ENCODE data around the gene ZEB2. TPM values are rescaled to one million over a fixed set of nuclear protein-coding genes. Genes with fewer than 3 reads are reported as not detected.

The ZEB2 gene
- total RNA-seq, 2 donors from 2014 or later: 4.1 to 6.1 TPM

DNA sequence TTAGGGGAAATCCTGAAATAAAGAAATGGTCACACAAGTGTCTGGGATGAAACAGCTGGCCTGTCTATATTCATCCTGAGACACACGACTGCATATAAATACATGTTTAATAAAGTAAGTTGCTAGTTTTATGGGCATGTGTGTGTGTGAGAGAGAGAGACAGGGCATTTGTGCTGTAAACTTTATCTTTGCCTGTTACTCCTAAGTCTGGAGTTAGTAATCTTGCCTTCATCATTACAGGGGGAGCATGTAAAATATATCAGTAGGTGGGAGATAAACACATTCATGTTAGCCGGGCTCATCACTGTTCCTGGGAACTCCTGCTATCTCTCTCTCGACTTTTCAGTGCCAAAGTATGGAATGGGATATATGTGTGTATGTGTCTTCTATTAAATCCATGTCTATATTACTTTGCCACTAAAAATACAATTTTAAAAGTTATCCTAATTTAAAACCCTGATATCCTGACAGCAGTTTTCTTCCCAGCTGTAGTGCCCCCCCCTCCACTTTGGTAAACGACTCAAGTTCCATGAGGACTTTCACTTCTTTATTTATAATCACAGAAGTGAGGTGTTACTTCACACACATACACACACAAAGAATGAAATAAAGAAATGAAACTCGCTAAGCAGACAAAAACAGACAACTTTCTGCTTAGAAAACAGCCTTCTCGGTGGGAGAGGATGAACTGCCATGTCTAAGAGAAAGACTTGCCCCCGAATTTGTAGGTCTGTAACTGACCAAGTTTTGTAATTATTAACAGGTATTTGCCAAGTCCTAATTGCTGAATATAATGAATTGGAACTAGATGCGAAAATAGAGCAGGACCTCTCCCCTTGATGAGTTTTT lies 947 bp downstream of the ZEB2 start:
- DNase-seq (ENCODE audit: low spot score in 2 of 2) (no peak), ATAC-seq (no peak)
- Mint-ChIP-seq H3K9me3 (no peaks in the 10 kb centered on the region), H3K36me3 (peaks cover 5 to 10% of the 10 kb centered on the region in 2 donors), H3K27ac (no peak overlapping the region)

GRCh38 chr2:144517866-144518747 lies 1.8 kb downstream of the ZEB2 start:
- H3K9me3 Mint-ChIP-seq: no peaks in the 10 kb centered on the region
- DNase-seq (ENCODE audit: low spot score in 2 of 2) (no peak), ATAC-seq (no peak)
- peaks cover 5 to 10% of the 10 kb centered on the region in 2 donors for H3K36me3 Mint-ChIP-seq
- peak overlapping the region in 1 of 2 donors; percentile 48 for H3K27ac Mint-ChIP-seq

GRCh38 chr2:144516981-144517865 lies 2.7 kb downstream of the ZEB2 start:
- Mint-ChIP-seq H3K27ac (peak overlapping the region in 1 of 2 donors; percentile 99), H3K9me3 (no peaks in the 10 kb centered on the region), H3K36me3 (peaks cover 5% of the 10 kb centered on the region in 2 donors)
- ATAC-seq (peak; percentile 82 to 93), DNase-seq (ENCODE audit: low spot score in 2 of 2) (peak in 1 of 2 donors; percentile 43)

- H3K27ac Mint-ChIP-seq: peak overlapping the region; percentile 33 to 37
- DNase-seq (ENCODE audit: low spot score in 2 of 2) (no peak), ATAC-seq (peak; percentile 17 to 26)
- no peaks in the 10 kb centered on the region for H3K9me3 Mint-ChIP-seq
- peaks cover 5% of the 10 kb centered on the region in 2 donors for H3K36me3 Mint-ChIP-seq
Measured at GRCh38 chr2:144516411-144516980, 3.4 kb downstream of the ZEB2 start.

DNA sequence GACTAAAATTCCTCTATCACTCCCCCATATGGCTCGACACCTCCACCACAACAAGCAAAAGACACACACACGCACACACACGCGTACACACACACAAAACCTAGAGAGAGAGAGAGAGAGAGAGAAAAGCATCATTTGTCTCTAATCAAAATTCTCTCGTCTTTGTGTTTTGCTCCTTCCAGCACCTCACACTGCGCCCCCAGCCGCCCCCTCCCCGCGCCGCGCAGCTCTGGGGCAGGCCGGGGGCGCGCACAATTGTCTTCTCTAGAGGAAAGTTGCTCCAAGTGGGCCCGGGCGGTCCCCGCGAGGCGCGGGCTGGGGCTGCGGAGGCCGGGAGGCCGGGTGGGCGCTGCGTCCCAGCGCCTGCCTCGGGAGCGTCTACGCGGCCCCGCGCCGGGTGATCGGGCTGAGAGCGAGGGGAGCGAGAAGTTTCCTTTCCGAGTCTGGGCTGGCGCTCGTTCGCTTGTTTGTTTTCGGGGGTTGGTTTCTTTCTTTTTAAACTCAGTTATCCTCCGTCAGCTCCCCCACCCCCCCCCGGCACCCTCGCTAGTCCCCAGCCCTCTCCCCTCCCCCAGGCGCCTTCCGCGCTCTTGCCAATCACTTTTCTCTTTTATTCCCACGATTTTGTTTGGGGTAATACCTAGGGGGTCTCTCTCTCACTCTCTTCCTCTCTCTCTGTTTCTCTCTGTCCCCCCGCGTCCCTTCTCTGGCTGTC lies 4.1 kb downstream of the ZEB2 start:
- peaks cover 5% of the 10 kb centered on the region in 2 donors for H3K36me3 Mint-ChIP-seq
- no peaks in the 10 kb centered on the region for H3K9me3 Mint-ChIP-seq
- DNase-seq (ENCODE audit: low spot score in 2 of 2) (no peak), ATAC-seq (peak; percentile 30 to 36)
- peak overlapping the region; percentile 33 to 37 for H3K27ac Mint-ChIP-seq

DNA sequence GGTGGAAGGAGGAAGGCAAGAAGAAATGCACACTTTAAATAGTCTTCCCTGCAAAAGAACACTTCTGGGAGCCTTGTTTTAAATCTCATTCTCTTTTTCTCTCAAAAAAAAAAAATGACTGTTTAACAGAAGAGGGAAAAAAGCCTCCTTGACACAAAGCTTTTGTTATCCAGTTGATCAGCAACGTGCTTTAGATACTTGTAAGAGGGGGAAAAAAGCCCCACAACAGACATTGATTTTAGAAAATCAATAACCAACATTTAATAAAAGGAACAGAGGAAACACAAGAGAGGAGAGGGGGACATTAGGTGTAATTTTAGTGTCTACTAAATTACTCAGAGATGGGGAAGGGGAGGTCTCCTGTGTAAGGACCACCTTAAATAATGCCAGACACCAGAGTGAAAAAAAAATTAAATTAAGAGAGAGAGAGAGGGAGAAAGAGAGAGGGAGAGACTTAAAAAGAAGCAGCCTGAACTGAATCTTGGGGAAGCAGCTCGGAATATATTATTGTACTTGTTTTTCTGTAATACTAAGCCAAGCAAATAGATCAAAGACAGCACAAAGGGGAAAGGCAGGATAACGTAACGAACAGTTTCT lies 4.7 kb downstream of the ZEB2 start:
- H3K36me3 Mint-ChIP-seq: peaks cover 5% of the 10 kb centered on the region in 2 donors
- DNase-seq (ENCODE audit: low spot score in 2 of 2) (no peak), ATAC-seq (no peak)
- H3K9me3 Mint-ChIP-seq: no peaks in the 10 kb centered on the region
- H3K27ac Mint-ChIP-seq: no peak overlapping the region

- Mint-ChIP-seq H3K36me3 (peaks cover 5% of the 10 kb centered on the region in 2 donors), H3K27ac (no peak overlapping the region)
Measured at GRCh38 chr2:144514616-144515091, 5.3 kb downstream of the ZEB2 start.

GRCh38 chr2:144513388-144514101 lies 6.4 kb downstream of the ZEB2 start:
- Mint-ChIP-seq H3K9me3 (no peaks in the 10 kb centered on the region), H3K36me3 (peaks cover 5% of the 10 kb centered on the region in 2 donors), H3K27ac (no peak overlapping the region)
- DNase-seq (ENCODE audit: low spot score in 2 of 2) (no peak), ATAC-seq (no peak)

More at GRCh38 chr2:144514616-144515091, 5.3 kb downstream of the ZEB2 start:
- H3K9me3 Mint-ChIP-seq: no peaks in the 10 kb centered on the region
- DNase-seq (ENCODE audit: low spot score in 2 of 2): no peak
- ATAC-seq: no peak

DNA sequence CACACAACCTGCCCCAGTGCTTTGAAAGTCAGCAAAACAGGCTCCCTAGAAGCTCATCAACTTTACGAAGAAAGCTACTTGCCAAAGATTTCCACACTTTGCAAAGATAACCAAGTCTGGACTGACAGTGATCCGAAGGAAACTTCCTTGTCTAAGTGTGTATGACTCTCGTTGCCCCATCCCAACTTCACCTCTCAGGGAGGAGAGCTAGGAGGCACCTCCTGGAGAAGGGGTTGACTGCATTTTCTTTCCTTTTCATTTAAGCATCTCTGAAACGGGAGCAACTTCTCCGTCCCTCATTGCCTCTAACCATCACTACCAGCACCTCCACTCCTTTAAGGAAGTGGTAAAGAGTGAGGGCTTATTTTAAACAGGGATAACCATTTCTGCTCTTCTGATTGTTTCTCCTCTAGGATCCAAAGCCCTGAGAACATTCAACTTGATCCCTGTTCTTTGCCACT lies 7.0 kb downstream of the ZEB2 start:
- DNase-seq (ENCODE audit: low spot score in 2 of 2) (no peak), ATAC-seq (no peak)
- Mint-ChIP-seq H3K9me3 (no peaks in the 10 kb centered on the region), H3K36me3 (peaks cover 5% of the 10 kb centered on the region in 2 donors), H3K27ac (no peak overlapping the region)

DNA sequence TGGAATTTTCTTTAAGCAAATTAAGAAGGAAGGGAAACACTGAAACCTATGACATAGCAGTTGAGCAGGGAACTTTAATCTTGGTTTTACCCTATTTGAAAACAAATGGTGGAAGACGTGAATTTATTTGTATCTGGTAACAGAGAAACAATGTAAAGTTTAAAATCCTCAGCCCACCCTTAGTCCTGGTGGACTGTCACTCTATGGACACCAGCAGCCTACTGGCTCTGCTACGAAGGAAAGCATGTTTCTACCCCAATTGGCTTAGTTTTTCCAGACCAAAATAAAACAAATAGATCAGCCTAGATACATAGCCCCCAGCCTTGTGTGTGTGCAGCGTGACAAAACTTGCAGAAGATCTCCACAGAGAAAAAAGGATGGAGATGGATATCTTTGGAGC lies 7.4 kb downstream of the ZEB2 start:
- Mint-ChIP-seq H3K9me3 (no peaks in the 10 kb centered on the region), H3K27ac (no peak overlapping the region), H3K36me3 (peaks cover 5% of the 10 kb centered on the region in 2 donors)
- DNase-seq (ENCODE audit: low spot score in 2 of 2) (no peak), ATAC-seq (no peak)

GRCh38 chr2:144511937-144512336 lies 8.0 kb downstream of the ZEB2 start:
- ATAC-seq: no peak
- Mint-ChIP-seq H3K9me3 (no peaks in the 10 kb centered on the region), H3K27ac (no peak overlapping the region), H3K36me3 (peaks cover under 1% of the 10 kb centered on the region in 2 donors)
- no peak for DNase-seq (ENCODE audit: low spot score in 2 of 2)

DNA sequence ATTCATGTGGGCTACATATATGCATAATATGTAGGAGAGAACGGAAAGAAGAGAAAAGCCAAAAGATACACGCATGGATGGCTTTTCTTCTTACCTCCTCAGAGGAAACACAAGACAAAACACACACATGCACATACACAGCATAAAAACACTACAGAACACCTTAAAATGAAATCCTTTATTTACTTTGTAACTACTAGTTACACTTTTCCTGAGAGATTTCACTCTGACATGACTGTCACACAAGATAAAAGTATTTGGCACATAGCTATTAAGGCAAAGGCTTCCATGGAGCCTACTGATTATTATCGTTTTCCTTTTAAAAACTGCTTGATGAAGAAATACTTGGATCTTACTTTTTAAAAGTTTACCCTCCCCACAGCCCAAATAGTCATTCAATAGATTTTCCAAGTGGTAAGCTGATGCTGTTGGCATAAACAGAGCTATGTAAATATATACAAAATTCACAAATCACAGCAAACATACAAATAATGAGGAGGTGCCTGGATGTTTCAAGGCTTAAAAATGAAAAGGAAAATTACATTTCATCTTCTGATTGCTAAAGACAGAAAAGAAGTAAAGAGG lies 8.6 kb downstream of the ZEB2 start:
- no peak for DNase-seq (ENCODE audit: low spot score in 2 of 2)
- Mint-ChIP-seq H3K27ac (peak overlapping the region in 1 of 2 donors; percentile 54), H3K9me3 (no peaks in the 10 kb centered on the region), H3K36me3 (no peaks in the 10 kb centered on the region)
- no peak for ATAC-seq

- ATAC-seq (peak; percentile 75 to 82), DNase-seq (ENCODE audit: low spot score in 2 of 2) (no peak)
- peak overlapping the region in 1 of 2 donors; percentile 54 for H3K27ac Mint-ChIP-seq
Measured at GRCh38 chr2:144510294-144510991, 9.5 kb downstream of the ZEB2 start.

DNA sequence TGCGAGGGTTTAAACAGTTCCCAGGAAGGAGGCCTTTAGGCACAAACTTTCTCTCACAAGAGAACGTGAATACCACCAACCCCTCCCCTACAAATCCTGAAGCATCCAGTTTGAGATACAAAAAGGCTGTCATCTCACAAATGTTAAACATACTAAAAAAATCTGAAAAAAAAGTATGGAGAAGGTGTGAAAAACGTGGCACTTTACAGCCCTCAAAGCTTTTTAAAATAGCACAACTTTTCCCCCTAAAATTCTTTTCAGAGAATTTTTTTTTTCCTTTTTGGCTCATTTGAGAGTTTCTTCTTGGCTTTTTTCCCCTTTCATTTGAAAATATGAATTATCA lies 10.1 kb downstream of the ZEB2 start:
- ATAC-seq (no peak), DNase-seq (ENCODE audit: low spot score in 2 of 2) (no peak)
- Mint-ChIP-seq H3K27ac (no peak overlapping the region), H3K36me3 (no peaks in the 10 kb centered on the region), H3K9me3 (no peaks in the 10 kb centered on the region)

More at GRCh38 chr2:144510294-144510991, 9.5 kb downstream of the ZEB2 start:
- Mint-ChIP-seq H3K9me3 (no peaks in the 10 kb centered on the region), H3K36me3 (no peaks in the 10 kb centered on the region)

Measured in activated naive CD4-positive, alpha-beta T cell treated with anti-CD3 and anti-CD28 coated beads, Interleukin-2, amount 50 U/mL, for 72 hours (primary cell).